ENCODE results near the gene PPP2R2C.

GRCh38 chr4:6347511-6348045 is 124.8 kb downstream of the PPP2R2C start:
- TF ChIP-seq POLR2A (IDR thresholded peaks at IDR 0.05) (no peak), CTCF (IDR thresholded peaks at IDR 0.05) (no peak)

Measured in body of pancreas (tissue), 4 donors.